ENCODE data around the gene NDUFA11. TPM values are rescaled to one million over a fixed set of nuclear protein-coding genes. Genes with fewer than 3 reads are reported as not detected.

NDUFA11 gene
- total and polyA plus RNA-seq, 9 of the 15 experiments (the other 6 are each of a cell fraction or from before 2014, with no cell fraction given): 63.3 to 486 (median 274) TPM

DNA sequence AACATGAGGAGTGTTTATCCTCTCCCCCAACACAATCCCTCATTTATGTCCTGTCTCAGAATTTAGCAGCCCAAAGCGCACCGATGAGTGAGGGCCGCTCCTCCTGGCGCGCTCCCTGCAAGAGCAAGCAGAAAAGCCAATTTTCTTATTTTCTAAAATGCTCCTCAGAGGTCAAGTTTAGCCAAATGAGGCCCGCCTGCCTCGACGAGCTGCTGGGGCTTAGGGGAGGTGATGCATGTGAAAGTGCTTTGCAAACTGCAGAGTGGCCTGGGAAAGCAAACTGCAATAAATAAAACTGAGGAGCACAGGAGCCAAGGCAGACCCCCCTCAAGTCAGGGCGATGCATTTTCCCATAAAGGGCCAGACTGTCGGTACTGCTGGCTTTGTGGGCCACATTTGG is 39.5 kb upstream of the NDUFA11 start (continued):
- TF ChIP-seq, protein P1, sequence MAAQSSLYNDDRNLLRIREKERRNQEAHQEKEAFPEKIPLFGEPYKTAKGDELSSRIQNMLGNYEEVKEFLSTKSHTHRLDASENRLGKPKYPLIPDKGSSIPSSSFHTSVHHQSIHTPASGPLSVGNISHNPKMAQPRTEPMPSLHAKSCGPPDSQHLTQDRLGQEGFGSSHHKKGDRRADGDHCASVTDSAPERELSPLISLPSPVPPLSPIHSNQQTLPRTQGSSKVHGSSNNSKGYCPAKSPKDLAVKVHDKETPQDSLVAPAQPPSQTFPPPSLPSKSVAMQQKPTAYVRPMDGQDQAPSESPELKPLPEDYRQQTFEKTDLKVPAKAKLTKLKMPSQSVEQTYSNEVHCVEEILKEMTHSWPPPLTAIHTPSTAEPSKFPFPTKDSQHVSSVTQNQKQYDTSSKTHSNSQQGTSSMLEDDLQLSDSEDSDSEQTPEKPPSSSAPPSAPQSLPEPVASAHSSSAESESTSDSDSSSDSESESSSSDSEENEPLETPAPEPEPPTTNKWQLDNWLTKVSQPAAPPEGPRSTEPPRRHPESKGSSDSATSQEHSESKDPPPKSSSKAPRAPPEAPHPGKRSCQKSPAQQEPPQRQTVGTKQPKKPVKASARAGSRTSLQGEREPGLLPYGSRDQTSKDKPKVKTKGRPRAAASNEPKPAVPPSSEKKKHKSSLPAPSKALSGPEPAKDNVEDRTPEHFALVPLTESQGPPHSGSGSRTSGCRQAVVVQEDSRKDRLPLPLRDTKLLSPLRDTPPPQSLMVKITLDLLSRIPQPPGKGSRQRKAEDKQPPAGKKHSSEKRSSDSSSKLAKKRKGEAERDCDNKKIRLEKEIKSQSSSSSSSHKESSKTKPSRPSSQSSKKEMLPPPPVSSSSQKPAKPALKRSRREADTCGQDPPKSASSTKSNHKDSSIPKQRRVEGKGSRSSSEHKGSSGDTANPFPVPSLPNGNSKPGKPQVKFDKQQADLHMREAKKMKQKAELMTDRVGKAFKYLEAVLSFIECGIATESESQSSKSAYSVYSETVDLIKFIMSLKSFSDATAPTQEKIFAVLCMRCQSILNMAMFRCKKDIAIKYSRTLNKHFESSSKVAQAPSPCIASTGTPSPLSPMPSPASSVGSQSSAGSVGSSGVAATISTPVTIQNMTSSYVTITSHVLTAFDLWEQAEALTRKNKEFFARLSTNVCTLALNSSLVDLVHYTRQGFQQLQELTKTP (IDR thresholded peaks at IDR 0.05; ENCODE audit: low read depth in 1 of 2, partially characterized antibody in 2 of 2): no peak
- TF ChIP-seq RBM15 (IDR thresholded peaks at IDR 0.05; ENCODE audit: insufficient read depth, low read length) (no peak), BCOR (IDR thresholded peaks at IDR 0.05) (no peak), TCF7L2 (IDR thresholded peaks at IDR 0.05; ENCODE audit: low read depth, low read length) (no peak), NFYB (IDR thresholded peaks at IDR 0.05; ENCODE audit: extremely low read depth, insufficient read length) (no peak), NFRKB (IDR thresholded peaks at IDR 0.05; ENCODE audit: low read depth) (no peak)

DNA sequence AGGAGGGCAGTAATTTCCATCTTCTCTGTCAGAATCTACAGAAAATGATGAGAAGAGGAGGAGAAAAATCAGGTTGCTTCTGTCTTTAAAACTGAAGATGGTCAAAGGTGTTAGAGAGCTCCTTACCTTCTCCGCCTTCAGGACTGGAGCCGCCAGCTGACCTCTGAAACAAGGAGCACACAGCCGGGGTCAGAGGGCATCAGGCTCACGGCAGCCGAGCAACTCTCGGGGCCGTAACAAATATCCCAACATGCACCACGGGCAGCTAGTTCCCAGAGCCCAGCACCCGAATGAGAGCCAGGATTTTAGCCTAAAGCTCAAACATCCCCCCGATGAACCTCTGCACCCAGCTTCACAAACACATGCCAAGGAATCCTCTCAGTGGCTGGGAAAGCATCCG is 38.1 kb upstream of the NDUFA11 start:
- FAIRE-seq (no peak), DNase-seq (ENCODE audit: extremely low read depth in 1 of 4, low spot score in 3 of 4) (no peak), ATAC-seq (no peak)
- Histone ChIP-seq H3K4me1 (replicated peaks in 1 of 2; ENCODE audit: control insufficient read depth in 2 of 2, insufficient read depth in 2 of 2, low read length in 2 of 2) (peaks cover 4 to 24% of the 10 kb centered on the region in 2 experiments; a peak in 4 of 5 replicates), H2AFZ (ENCODE audit: low read depth, low read length) (no peak overlapping the region), H4K20me1 (replicated peaks; ENCODE audit: control insufficient read depth, insufficient read depth, low read length) (peaks cover 27% of the 10 kb centered on the region), H3K36me3 (ENCODE audit: control insufficient read depth, insufficient read depth, low read length) (peaks cover 59% of the 10 kb centered on the region; the same call in 2 of the 3 replicates), H3K9me3 (replicated peaks; ENCODE audit: control insufficient read depth, insufficient read depth, low read depth, low read length) (no peaks in the 10 kb centered on the region), H3K9ac (ENCODE audit: insufficient read depth in 1 of 2, low read depth in 2 of 2, low read length in 2 of 2) (no peak overlapping the region), H3K27me3 (ENCODE audit: control insufficient read depth in 2 of 2, insufficient read depth in 2 of 2, low read length in 2 of 2) (no peaks in the 10 kb centered on the region), H3K79me2 (ENCODE audit: control insufficient read depth, insufficient read depth, low read length) (peaks cover 56% of the 10 kb centered on the region), H3K4me2 (ENCODE audit: insufficient read depth, low read length) (no peak overlapping the region), H3K27ac (ENCODE audit: extremely low read depth, low read depth, low read length) (no peak overlapping the region; the same call in 2 of the 3 replicates), H3K4me3 (no peak overlapping the region), H3K9me1 (ENCODE audit: control insufficient read depth, insufficient read depth, low read length) (peaks cover 15% of the 10 kb centered on the region)
- CTCF ChIA-PET (ENCODE audit: low intra/inter-chr PET ratio): no interaction called here
- POLR2A ChIA-PET: interaction anchor here (0.6 to 1.2 kb wide), 3 partner anchors 10 to 73 kb away, joined by 3 to 4 read pairs (median 3); no protein-coding TSS in a partner anchor
- intact Hi-C loops (cut with micrococcal nuclease) (no loop called here), in situ Hi-C loops (cut with MboI) (no loop called here)
- WGBS (ENCODE audit: insufficient coverage, low coverage, missing lambda C conversion rate): 94% methylated on average over 11 of the region's 11 CpGs
- no TSS peak for BruUV-seq (replicated peaks)
- TF ChIP-seq ZNF23 (CRISPR knock-in tag; IDR thresholded peaks at IDR 0.05): no peak
- no peak for TF ChIP-seq ZNF41 (CRISPR knock-in tag; conservative IDR thresholded peaks at IDR 0.05)
- no peak for TF ChIP-seq ZNF551 (CRISPR knock-in tag; IDR thresholded peaks at IDR 0.05)
- TF ChIP-seq, protein P2, sequence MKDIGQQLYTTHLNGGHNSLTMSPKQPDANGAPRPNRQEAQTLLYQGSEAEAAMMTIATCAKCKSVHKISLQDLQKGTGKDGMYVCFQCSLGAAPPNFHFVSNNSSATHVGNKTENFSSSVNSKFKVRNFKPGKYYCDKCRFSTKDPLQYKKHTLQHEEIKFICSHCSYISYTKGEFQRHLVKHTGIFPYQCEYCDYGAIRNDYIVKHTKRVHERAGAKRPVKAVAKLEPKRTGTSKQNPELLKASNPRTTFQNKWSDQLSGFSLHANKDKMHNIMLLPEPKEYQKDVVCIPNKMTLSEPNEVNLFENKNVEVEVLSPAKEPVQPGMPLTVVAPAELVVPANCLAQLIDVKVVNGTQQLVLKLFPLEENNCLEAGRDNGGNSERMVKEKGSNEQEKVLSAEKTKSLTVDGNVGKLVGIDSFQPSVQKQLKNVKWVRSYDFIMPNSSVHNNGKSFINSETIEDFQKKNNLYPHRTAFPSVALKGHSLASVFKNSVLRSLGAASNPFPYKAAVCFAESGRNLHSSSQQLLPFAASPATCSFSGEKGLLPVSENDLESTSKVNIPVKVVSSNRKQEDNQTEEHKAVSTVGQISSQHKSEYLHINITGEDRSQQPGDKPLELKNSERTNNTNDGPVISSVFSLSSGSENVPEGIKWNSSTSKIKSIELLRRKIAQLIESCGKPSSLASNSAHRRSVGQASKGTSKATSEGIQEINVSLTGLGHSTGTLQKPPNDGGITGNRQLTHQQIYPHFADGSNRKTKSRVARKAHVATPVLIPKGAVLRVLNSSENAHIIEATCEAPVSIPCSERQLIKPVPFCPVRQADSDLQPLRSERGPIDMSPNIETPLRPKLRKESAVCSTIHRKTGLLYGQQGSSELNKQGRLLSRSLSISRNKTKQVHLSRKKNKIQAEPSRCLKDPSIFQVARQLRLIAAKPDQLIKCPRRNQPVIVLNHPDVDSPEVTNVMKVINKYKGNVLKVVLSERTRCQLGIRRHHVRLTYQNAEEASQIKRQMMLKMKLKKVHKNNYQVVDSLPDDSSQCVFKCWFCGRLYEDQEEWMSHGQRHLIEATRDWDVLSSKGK (CRISPR knock-in tag; IDR thresholded peaks at IDR 0.05): no peak
- TF ChIP-seq, protein P3, sequence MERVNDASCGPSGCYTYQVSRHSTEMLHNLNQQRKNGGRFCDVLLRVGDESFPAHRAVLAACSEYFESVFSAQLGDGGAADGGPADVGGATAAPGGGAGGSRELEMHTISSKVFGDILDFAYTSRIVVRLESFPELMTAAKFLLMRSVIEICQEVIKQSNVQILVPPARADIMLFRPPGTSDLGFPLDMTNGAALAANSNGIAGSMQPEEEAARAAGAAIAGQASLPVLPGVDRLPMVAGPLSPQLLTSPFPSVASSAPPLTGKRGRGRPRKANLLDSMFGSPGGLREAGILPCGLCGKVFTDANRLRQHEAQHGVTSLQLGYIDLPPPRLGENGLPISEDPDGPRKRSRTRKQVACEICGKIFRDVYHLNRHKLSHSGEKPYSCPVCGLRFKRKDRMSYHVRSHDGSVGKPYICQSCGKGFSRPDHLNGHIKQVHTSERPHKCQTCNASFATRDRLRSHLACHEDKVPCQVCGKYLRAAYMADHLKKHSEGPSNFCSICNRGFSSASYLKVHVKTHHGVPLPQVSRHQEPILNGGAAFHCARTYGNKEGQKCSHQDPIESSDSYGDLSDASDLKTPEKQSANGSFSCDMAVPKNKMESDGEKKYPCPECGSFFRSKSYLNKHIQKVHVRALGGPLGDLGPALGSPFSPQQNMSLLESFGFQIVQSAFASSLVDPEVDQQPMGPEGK (CRISPR knock-in tag; IDR thresholded peaks at IDR 0.05; ENCODE audit: borderline replicate concordance): no peak
- no peak for TF ChIP-seq CBFB (CRISPR knock-in tag; IDR thresholded peaks at IDR 0.05)

Measured in K562 (cell line).